ENCODE measurements around the gene ACAT2.
"Not testable (repeated sequence)": the region's sequence is repeated elsewhere in the genome, so short reads cannot be mapped to it uniquely, and the experiment has no call there.

The ACAT2 gene

DNA sequence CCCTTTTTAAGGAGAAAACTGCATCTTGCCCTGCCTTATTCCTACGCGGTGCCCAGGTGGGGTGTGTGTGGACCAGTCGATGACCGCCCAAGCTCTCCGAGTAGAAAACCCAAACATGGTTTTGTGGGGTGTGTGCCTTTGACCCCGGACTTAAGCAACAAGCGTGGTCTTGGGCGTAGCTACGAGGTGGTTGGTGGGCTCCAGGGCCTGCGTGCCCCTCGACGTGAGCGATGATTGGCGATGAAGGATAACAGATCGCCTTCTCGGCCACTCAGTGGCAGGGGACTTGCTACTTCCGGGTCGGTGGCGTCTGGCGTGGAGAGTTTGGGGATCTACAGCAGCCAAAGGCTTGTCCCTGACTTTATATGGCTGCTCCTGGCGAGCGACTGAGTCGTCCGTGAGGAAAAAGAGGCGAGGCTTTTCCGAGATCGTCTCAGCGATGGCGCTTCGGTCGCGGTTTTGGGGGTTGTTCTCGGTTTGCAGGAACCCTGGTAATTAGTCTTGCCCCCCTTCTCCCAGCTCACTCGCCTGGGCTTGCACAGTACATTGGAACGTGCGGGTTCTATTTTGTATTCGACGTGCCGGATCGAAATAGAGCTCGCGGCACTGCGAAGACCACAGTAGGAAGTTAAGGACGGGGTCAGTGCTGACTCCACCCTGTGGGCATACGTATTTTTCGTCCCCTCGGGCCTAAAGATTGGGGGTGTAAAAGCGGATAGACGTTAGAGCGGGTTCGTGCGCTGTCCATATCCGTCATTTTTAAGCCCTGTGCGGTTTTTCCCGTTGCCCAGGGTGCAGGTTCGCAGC is 28.5 kb downstream of the ACAT2 start, which contains the start of gene MRPL18:
MRPL18 (plus strand) TSS at position 319 of the 807 bp plus-strand sequence; CDS start at position 440, 121 bp downstream.
- DNase-seq (ENCODE audit: insufficient read length, low spot score) (peak; percentile 37), FAIRE-seq (no peak)
- TF ChIP-seq, protein P1, sequence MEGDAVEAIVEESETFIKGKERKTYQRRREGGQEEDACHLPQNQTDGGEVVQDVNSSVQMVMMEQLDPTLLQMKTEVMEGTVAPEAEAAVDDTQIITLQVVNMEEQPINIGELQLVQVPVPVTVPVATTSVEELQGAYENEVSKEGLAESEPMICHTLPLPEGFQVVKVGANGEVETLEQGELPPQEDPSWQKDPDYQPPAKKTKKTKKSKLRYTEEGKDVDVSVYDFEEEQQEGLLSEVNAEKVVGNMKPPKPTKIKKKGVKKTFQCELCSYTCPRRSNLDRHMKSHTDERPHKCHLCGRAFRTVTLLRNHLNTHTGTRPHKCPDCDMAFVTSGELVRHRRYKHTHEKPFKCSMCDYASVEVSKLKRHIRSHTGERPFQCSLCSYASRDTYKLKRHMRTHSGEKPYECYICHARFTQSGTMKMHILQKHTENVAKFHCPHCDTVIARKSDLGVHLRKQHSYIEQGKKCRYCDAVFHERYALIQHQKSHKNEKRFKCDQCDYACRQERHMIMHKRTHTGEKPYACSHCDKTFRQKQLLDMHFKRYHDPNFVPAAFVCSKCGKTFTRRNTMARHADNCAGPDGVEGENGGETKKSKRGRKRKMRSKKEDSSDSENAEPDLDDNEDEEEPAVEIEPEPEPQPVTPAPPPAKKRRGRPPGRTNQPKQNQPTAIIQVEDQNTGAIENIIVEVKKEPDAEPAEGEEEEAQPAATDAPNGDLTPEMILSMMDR (IDR thresholded peaks at IDR 0.05; ENCODE audit: insufficient read depth, missing control alignments) = no peak

DNA sequence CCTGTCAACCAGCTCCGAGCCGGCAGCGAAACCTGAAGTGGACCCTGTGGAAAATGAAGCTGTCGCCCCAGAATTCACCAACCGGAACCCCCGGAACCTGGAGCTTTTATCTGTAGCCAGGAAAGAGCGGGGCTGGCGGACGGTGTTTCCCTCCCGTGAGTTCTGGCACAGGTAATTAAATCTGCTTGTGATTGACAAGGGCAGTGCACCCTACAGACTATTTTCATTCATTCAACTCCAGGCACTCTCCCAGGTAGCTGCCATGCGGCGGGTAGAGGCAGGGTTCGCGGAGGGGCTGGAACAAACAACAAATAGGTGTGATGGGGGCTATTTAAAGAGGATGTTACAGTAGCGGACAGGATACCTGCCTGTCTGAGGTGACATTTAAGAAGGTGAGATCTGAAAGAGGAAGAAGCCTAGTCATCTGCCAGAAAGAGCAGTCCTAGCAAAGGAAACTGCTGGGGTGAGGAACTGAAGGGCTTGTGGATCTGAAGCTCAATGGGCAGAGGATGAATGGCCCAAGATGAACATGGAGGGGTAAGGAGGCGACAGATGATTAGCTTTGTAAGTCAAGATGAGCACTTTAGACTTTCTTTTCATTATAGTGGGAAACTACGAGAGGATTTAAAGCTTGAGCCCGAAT is 29.2 kb downstream of the ACAT2 start:
- FAIRE-seq (no peak), DNase-seq (ENCODE audit: insufficient read length, low spot score) (no peak)
- TF ChIP-seq, protein P1 (IDR thresholded peaks at IDR 0.05; ENCODE audit: insufficient read depth, missing control alignments) = no peak

DNA sequence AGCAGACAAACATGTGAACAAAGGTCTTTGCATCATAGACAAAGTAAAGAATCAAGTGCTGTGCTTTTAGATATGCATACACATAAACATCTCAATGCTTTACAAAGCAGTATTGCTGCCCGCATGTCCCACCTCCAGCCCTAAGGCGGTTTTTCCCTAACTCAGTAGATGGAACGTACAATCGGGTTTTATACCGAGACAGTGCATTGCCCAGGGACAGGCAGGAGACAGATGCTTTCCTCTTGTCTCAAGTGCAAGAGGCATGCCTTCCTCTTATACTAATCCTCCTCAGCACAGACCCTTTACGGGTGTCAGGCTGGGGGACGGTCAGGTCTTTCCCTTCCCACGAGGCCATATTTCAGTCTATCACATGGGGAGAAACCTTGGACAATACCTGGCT is 33.1 kb downstream of the ACAT2 start:
- FAIRE-seq; DNase-seq (ENCODE audit: insufficient read length, low spot score): not testable (repeated sequence)

DNA sequence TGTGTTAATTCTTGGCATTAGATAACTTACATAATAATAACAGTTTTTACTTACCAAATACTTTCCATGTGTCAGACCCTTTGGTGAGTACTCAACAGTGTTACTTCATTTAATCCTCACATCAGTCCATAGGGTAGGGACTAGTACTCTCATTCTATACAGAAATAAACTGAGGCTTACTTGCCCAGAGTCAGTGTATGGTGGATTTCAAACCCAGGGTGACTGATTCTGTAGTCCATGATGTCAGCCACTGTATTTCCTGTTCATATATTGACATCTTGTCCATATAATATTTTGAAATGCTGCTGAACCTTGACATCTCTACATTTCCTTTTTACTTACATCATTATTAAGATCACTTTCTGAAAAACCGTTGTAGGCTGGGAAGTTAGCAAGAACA is 35.7 kb downstream of the ACAT2 start:
- TF ChIP-seq, protein P1 (IDR thresholded peaks at IDR 0.05; ENCODE audit: insufficient read depth, missing control alignments) = no peak
- no peak for DNase-seq (ENCODE audit: insufficient read length, low spot score)
- no peak for FAIRE-seq

DNA sequence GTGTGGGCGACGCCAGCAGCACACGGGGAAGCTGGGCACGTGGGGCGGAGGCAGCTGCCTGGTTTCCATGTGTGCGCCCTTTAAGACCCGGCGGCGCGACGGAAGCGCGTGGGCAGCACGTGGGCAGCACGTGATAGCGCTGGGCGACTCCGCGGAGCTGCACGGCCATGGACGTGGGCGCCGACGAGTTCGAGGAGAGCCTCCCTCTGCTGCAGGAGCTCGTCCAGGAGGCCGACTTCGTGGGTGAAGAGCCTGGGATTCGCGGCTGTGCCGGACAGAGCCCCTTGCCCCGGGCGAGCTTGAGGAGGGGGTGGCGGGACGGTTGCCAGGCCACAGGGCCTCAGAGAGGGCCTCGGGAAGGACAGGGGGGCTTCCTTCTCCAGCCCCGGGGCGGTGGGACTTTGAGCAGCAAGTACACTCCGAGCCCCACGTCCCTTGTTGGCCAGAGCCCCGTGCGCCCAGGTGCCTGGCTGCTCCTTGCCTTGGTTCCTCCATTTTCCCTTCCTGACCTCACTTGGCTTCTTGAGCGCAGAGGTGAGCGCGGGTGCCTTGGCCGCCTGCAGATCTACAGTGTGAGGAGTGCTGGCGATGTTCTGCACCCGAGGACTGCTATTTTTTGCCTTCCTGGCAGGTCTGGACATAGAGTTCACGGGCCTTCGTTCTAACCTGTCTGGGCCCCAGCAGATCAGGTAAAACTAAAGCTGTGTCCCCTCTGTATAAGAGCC is 38.5 kb downstream of the ACAT2 start, which contains the start of gene PNLDC1:
PNLDC1 (plus strand) TSS at position 136 of the 725 bp plus-strand sequence; CDS start at position 168, 32 bp downstream.
- no peak for FAIRE-seq
- TF ChIP-seq, protein P1 (IDR thresholded peaks at IDR 0.05; ENCODE audit: insufficient read depth, missing control alignments) = no peak
- no peak for DNase-seq (ENCODE audit: insufficient read length, low spot score)

DNA sequence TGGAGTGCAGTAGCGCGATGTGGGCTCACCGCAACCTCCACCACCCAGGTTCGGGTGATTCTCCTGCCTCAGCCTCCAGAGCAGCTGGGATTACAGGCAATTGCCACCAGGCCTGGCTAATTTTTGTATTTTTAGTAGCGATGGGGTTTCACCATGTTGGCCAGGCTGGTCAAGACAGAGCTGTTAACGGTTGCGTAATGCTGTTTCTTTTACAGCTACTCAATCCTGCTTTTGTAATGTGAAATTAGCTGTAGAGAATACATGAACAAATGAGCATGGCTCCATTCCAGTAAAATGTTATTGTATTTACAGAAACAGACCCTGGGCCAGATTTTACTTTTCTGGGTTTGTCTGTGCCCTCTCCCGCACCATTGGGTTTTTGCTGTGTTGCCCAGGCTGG is 40.1 kb downstream of the ACAT2 start:
- DNase-seq (ENCODE audit: insufficient read length, low spot score) (no peak), FAIRE-seq (no peak)
- TF ChIP-seq, protein P1 (IDR thresholded peaks at IDR 0.05; ENCODE audit: insufficient read depth, missing control alignments) = no peak

DNA sequence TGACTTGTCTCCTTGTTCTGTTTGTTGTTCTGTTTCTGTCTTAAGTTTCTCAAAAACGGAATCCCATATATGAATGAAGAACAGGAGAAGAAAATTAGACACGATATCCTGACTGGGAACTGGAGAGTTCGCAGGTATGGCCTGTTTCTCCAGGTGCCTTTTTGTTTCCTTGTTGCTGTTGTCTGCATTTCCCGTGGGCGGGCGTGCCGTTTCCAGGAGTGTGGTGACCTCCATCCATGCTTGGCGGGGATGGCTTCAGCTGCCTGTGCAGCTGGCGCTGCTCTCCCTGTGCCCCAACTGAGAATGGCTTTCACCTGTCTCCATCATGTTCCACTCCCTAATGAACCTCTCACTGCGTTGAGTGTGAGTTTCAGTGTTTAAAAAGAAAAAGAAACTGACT is 42.7 kb downstream of the ACAT2 start:
- DNase-seq (ENCODE audit: insufficient read length, low spot score) = no peak
- TF ChIP-seq, protein P1 (IDR thresholded peaks at IDR 0.05; ENCODE audit: insufficient read depth, missing control alignments) = no peak
- FAIRE-seq = no peak
